HG03442 (cell line): Measurements from ENCODE around the gene SUGCT.

Experiments
- ATAC-seq: cut with Tn5 transposase; IDR thresholded peaks from one replicate; pipeline ENCODE4 v1.9.1; 2021; ENCODE audit warnings: mild to moderate bottlenecking, moderate library complexity; ENCODE audit not compliant: unreplicated experiment

SUGCT gene

GRCh38 chr7:40704172-40704571 lies 569.4 kb downstream of the SUGCT start:
- no peak for ATAC-seq

GRCh38 chr7:40706829-40707228 lies 572.0 kb downstream of the SUGCT start:
- no peak for ATAC-seq

DNA sequence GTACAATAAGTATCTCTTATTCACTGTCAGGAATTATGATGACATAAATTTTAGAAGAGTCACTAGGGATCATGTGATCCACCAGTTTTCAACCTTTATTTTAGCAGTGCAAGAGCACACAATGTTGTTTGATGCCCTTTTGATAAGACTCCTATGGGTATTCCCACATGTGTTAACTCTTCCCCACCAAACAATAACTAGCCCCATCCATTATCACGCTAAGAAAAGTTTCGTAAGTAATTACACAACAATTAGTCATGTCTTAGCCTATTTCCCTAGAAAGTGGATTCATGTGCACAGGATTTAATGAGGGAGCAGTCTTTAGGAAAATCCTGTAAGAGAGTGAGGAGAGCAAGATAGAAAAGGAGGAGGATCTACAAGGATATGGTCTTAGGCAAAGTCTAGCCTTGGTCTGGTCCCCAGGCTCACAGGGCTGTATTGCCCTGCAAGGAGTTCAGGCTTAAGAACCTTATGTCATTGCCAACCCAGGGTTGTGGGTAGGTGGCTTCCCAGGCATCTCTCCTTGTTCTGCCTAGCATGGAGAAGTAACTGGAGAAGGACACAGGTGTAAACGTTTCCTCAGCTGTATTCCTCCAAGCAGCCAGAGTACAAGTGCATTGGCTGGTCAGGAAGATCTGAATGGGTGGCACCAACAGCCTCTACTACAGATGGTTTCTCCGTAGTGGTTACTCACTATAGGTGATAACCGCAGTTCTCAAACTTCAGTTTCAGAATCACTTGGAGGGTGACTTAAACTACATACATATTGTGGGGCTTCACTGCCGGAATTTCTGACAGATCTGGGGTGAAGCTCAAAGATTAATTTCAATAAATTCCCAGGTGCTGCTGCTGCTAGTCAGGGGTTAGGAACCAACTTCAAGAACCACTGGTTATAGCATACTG lies 574.5 kb downstream of the SUGCT start:
- ATAC-seq, result peak; percentile 89

GRCh38 chr7:40711706-40712105 lies 576.9 kb downstream of the SUGCT start:
- no peak for ATAC-seq

DNA sequence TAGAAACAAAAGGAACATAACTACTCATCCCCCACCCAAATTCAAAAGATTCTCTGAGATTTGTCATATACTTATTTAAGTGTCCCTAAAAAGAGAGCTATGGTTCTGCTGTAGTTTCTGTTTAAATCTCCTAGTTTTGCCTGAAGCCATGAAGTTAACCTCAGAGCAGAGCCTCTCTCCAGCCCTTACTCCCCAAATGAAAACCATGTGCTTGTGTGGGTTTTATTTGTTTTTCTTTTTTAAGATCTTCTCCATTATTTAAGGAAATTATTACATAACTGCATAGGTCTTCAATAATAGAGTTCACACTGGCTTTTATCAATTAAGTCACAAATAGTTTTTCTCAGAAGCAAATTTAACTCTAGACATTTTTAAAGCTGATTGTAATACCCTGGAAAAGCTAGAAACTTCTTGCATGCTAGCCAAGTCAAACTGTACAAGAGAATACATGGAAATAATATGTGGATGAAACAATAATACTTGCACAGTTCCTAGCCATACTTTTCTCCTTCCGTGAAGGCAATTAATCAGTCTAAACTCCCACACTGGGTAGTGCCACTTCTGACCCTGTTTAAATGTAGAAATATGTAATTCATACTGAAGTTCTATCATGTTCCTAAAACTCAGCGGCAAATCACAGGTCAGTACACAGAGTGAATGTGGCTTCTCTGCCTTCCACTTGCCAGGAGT lies 579.7 kb downstream of the SUGCT start:
- no peak for ATAC-seq

DNA sequence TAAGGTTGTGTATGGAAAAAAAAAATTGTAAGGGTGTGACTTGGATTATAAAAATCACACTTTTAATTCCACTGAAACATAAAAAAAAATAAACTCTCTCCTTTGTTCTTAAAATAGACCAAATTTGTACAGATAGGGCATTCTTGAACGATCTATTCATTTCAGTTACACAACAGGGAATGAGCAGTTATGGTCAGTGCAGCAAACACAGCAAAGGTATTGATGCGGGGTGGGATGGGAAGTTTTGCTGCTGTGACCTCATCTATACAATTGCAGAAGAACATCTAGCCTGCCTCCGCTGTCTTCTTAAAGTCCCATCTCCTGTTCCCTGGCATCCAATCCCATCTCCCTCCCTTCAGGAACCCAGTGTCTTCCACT lies 580.2 kb downstream of the SUGCT start:
- ATAC-seq, result no peak

GRCh38 chr7:40716052-40716451 lies 581.2 kb downstream of the SUGCT start:
- ATAC-seq, result no peak

DNA sequence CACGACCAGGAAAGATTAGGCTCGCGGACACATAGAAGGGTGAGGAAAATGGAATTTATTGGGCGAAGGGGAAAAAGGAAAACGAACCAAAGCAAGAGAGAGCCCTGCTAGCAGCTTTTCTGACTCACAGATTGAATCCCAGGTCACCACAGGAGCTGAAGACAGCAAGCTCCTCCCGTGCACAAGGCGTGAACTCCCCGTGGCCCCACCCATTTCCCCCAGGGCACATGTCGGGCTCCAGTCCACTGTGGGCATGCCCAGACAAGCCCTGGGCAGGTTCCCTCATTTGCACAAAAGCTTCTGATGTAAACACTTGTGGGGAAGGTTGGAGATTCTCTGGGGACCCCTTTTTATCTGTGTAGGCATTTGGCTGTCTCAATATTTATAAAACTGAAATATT lies 582.4 kb downstream of the SUGCT start:
- peak; percentile 83 for ATAC-seq

GRCh38 chr7:40720416-40720815 lies 585.6 kb downstream of the SUGCT start:
- no peak for ATAC-seq

DNA sequence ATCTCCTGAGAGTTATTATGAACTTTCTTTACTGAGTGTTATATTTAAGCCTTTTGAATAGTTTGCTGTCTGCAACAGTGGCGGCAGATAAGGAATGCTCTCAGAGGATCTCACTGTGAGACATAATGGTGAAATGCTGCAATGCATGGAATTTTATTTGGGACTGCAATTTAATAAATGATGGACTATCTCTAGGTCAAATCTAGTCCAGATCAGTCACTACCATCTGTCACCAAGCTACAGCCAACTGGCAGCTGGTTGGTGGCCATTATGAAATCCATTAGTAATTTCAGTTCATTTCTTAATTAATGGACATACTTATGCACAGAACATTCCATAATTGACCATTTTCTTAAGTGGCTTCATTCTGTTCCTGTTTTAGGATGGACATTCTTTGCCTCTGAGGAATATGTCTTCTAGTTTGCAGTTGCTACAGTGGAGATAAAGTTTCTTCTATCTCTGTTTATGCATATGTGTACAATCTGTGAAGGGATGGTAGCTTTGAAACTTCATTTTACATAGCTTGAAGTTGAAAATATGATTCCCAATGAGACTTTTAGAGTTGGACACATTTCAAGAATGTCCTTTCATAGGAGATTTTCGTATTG lies 586.6 kb downstream of the SUGCT start:
- ATAC-seq, result no peak

- no peak for ATAC-seq
Observed at GRCh38 chr7:40722242-40722641, 587.4 kb downstream of the SUGCT start.

DNA sequence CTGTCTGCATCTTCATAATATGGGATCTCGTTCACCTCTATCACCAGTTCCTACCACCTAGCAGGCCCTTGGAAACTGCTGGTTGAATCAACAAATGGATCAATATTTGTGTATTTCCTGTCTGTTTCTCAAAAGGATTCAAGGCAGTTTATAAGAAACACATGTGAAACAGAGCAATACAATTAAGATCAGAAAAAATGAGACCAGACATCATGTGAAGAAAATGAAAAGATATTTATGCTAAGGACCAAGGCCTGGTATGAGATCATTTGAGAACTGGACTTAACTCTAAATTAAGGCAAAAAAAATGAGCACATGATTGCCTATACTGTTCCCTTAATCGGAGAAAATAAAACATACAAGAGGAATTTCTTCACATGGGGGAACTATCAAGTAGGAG lies 589.0 kb downstream of the SUGCT start:
- no peak for ATAC-seq

GRCh38 chr7:40726559-40726958 lies 591.8 kb downstream of the SUGCT start:
- ATAC-seq, result no peak

DNA sequence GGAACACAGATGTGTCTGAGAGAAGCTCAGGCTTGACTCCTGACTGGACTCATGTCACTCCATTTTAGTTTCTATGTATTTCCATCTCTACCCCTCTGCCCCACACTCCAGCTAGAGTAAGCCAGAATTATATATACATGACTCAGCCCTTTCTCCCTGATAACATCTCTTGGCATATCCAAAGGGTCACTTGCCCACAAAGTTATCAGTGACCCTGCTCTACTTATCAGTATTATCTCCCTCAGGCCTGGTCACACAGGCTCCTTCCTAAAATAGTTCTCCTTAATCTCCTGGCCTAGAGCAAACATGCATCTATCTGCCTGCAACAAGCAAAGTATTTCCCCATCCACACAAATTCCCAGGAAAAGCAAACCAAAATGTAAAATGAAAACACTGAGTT lies 598.3 kb downstream of the SUGCT start:
- no peak for ATAC-seq

DNA sequence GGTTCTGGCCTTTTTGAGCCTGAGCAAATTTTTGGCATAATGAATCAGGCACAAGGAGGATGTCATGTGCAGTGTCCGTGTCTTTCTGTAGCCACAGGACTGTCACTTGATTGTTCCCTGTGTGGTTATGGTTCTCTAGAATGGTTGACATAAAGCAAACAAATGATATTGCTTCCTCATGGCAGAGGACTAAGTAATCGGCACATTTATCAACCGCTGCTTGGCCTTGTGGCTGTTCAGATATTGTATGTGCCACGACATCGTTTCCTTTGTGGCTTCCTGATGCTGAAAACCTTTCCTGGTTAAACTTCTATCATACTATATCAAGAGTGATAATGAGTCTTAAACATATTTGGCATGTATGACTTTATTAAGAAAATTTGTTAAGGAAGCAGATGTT lies 598.8 kb downstream of the SUGCT start:
- no peak for ATAC-seq

- no peak for ATAC-seq
Observed at GRCh38 chr7:40739257-40739656, 604.5 kb downstream of the SUGCT start.

- no peak for ATAC-seq
Observed at GRCh38 chr7:40742270-40742669, 607.5 kb downstream of the SUGCT start.

DNA sequence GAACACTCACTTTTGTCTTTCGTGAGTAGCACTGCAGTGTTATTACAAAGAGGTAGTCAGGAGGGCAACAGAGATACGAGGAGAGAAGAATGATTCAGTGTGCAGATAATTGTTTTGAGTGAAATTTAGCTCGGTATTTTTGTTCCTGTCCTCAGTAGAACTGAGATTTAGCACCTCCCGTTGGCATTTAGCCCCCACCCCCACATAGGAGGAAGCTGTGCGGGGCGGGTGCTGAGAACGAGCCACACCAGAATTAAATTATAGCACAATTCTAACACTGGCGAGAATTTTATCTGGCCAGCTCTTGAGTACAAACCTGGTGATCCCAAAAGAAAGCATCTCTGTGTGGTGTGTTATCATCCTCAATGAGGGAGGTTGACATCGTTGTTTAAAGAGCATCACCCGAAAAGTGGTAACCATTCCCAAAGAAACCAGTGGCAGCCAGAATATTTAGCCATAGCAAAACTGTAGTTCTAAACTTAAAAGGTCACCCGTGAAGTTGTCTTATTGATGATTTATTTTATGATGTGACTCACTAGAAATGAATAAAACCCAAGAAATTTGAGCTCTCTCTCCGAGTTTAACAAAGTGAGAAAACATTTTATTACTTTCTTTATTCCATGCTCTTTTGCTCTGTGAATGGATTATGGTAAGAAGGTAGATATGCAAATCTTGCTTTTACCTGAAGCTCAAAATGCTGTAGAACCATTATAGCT lies 612.2 kb downstream of the SUGCT start:
- ATAC-seq, result no peak

GRCh38 chr7:40747856-40748255 lies 613.1 kb downstream of the SUGCT start:
- no peak for ATAC-seq

DNA sequence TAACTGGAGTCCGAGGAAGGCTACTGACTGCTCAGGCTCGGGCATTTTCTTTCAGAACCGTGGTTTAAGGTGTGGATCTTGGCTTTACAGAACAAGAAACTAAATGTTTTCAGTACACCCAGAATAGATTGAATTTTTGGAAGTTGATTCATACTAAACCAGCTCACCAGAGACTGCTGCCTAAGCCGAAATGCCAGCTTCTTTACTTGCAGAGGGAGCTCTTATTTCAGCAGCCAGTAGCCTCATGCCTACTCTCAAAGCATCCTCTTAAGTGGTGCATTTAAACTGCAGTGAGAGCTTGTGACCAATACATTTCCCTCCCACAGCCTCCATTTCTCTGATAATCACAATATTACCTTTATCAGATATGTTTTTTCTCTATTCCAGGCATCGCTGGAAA lies 615.1 kb downstream of the SUGCT start:
- ATAC-seq, result no peak

- no peak for ATAC-seq
Observed at GRCh38 chr7:40753455-40753854, 618.6 kb downstream of the SUGCT start.
